Mucosa of descending colon (tissue), 3 donors: ENCODE results near the gene TEX54. TPM values are rescaled to one million over a fixed set of nuclear protein-coding genes. Genes with fewer than 3 reads are reported as not detected.

Experiments used
- ATAC-seq: fragments of 200-7000 bp; cut with Tn5 transposase; one replicate; pipeline ENCODE4 v1.9.1; 2020; ENCODE audit warnings: mild to moderate bottlenecking, moderate library complexity
- DNase-seq, 3 donors: peaks; one replicate each; pipeline ENCODE4 v3.0.0-alpha.2; 2020
- H3K36me3 ChIP-seq: fragments of 200-600 bp; one replicate; pipeline ENCODE4 v1.8.0; 2021; ENCODE audit warnings: low read depth, mild to moderate bottlenecking
- H3K4me1 ChIP-seq: fragments of 200-600 bp; one replicate; pipeline ENCODE4 v1.8.0; 2021; ENCODE audit warnings: low read depth, mild to moderate bottlenecking
- H3K4me3 ChIP-seq: fragments of 200-600 bp; one replicate; pipeline ENCODE4 v1.8.0; 2021; ENCODE audit warnings: mild to moderate bottlenecking
- H3K9me3 ChIP-seq: fragments of 200-600 bp; one replicate; pipeline ENCODE4 v1.8.0; 2021; ENCODE audit warnings: mild to moderate bottlenecking
- CTCF ChIP-seq: fragments of 200-600 bp; IDR thresholded peaks from one replicate; pipeline ENCODE4 v1.8.0; 2022; ENCODE audit warnings: antibody characterized with exemption, mild to moderate bottlenecking
- intact Hi-C, 2 donors: fragments of 100-400 bp; cut with DNase I in 1 of 2; cut with micrococcal nuclease in 1 of 2; formaldehyde crosslinking; loops; one replicate each; pipeline versions ENCODE4 v1.11.0 to v1.11.1; 2022; cut with DNase I, micrococcal nuclease
- total RNA-seq, 3 donors: library from RNA; stranded (reverse); fragmentation: NEBNext Ultra II Directional in 2 of 3; extraction: Animal tissue kit (Norgen Biotek cat#: 25700) in 2 of 3; gene quantifications; one replicate each; pipeline versions ENCODE4 v1.2.1 to v1.2.4, GENCODE V29; 2021 to 2023
- donor health status: DM: no; HTN: no; CAD: no; lungs with moderate emphysema.
- donor health status: DM: no; HTN: no; CAD: no.
- donor health status: DM: no; HTN: yes; CAD: no.

The TEX54 gene
- total RNA-seq, 3 donors from 2014 or later = not detected

- intact Hi-C loops = no loop called here
- ATAC-seq (no peak), DNase-seq (peak in 1 of 3 donors; percentile 6)
- no peak overlapping the region for H3K4me3 ChIP-seq
- peaks cover 3% of the 10 kb centered on the region for H3K36me3 ChIP-seq
- peaks cover 6% of the 10 kb centered on the region for H3K4me1 ChIP-seq
- H3K9me3 ChIP-seq = no peaks in the 10 kb centered on the region
- TF ChIP-seq CTCF = no peak
These were observed 36.4 kb downstream of the TEX54 start for GRCh38 chr11:62796281-62796680.

- no peak for TF ChIP-seq CTCF
- H3K4me1 ChIP-seq = peaks cover 15% of the 10 kb centered on the region
- H3K36me3 ChIP-seq = peaks cover 3% of the 10 kb centered on the region
- DNase-seq (peak in 1 of 3 donors; percentile 24), ATAC-seq (no peak)
- intact Hi-C loops = loop anchor here in 1 of 2 donors (5.0 kb wide), 1 partner anchor 68 kb away; no protein-coding TSS in a partner anchor
- no peak overlapping the region for H3K4me3 ChIP-seq
- H3K9me3 ChIP-seq = no peaks in the 10 kb centered on the region
These were observed 38.4 kb downstream of the TEX54 start for GRCh38 chr11:62794201-62794775.

- H3K36me3 ChIP-seq = peaks cover 3% of the 10 kb centered on the region
- DNase-seq (peak; percentile 24 to 57 (median 54)), ATAC-seq (no peak)
- no peak for TF ChIP-seq CTCF
- intact Hi-C loops = loop anchor here in 1 of 2 donors (5.0 kb wide), 1 partner anchor 70 kb away; no protein-coding TSS in a partner anchor
- peak overlapping the region; percentile 82 for H3K4me3 ChIP-seq
- no peaks in the 10 kb centered on the region for H3K9me3 ChIP-seq
- H3K4me1 ChIP-seq = peaks cover 29% of the 10 kb centered on the region
These were observed 40.5 kb downstream of the TEX54 start for GRCh38 chr11:62792202-62792575.

- Histone ChIP-seq H3K4me3 (peak within 1 kb of the TSS; percentile 82), H3K36me3 (peaks cover 3% of the 10 kb centered on the region), H3K4me1 (peaks cover 29% of the 10 kb centered on the region), H3K9me3 (no peaks in the 10 kb centered on the region)
- ATAC-seq (peak; percentile 84), DNase-seq (peak; percentile 93 to 94 (median 93))
- intact Hi-C loops = loop anchor here in 1 of 2 donors (5.0 kb wide), 1 partner anchor 71 kb away; no protein-coding TSS in a partner anchor
- TF ChIP-seq CTCF = no peak
These were observed 41.0 kb downstream of the TEX54 start, which contains the start of gene TMEM223 for GRCh38 chr11:62791501-62792201. Gene TMEM223, minus strand, starts transcription at chr11:62792006. Its CDS starts 12 bp downstream, at chr11:62791994.

GRCh38 chr11:62789576-62789975 is 43.1 kb downstream of the TEX54 start:
- intact Hi-C loops = no loop called here
- no peaks in the 10 kb centered on the region for H3K9me3 ChIP-seq
- H3K36me3 ChIP-seq = peaks cover 3% of the 10 kb centered on the region
- DNase-seq (no peak), ATAC-seq (no peak)
- H3K4me3 ChIP-seq = no peak overlapping the region
- H3K4me1 ChIP-seq = peaks cover 38% of the 10 kb centered on the region
- no peak for TF ChIP-seq CTCF
